ENCODE measurements around the gene BCL2L14. TPM values are rescaled to one million over a fixed set of nuclear protein-coding genes. Genes with fewer than 3 reads are reported as not detected.

Gene BCL2L14
- total and polyA plus RNA-seq, 3 experiments from 2014 or later: 0.20 to 0.22 TPM; not detected in 1

DNA sequence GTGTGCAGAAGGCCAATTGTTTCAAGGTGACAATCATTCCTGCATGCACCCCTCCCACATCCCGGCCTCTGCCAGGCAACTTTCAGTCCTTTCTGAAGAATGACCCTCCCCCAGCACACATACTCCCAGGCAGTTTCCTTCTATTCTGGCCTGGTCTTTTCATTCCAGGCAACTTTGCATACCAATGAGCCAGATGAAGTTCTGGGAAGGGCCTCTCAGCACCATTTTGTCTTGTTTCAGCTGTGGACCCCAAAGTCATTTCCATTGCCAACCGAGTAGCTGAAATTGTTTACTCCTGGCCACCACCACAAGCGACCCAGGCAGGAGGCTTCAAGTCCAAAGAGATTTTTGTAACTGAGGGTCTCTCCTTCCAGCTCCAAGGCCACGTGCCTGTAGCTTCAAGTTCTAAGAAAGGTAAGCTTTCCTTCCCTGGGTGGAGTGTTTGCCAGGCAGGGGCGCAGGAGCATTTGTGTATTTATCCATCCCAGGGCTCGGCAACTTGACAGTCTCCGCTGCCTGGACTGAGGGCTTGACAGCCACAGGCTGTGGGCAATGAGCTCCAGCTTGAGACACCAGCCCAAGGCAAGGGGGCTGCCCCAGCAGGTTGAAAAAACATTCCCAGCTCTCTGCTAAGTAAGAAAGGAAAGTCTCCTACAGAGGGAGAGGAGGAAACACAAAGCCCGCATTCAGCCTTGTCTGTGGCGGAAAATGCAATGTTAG is 16.4 kb downstream of the BCL2L14 start:
- POLR2A ChIA-PET: no interaction called here
- Histone ChIP-seq H3K9me3 (ENCODE audit: low read length) (no peaks in the 10 kb centered on the region), H3K4me1 (ENCODE audit: insufficient read depth, low read length) (no peaks in the 10 kb centered on the region), H3K36me3 (ENCODE audit: insufficient read depth, low read length) (no peaks in the 10 kb centered on the region), H3K27me3 (ENCODE audit: insufficient read depth, low read length, poor library complexity, severe bottlenecking) (no peaks in the 10 kb centered on the region), H3K4me3 (ENCODE audit: low read length) (no peak overlapping the region), H3K27ac (ENCODE audit: low read depth, low read length) (no peak overlapping the region)
- Mint-ChIP-seq H3K36me3 (no peaks in the 10 kb centered on the region), H3K4me3 (no peak overlapping the region), H3K9me3 (no peaks in the 10 kb centered on the region), H3K27me3 (peaks cover 8 to 28% of the 10 kb centered on the region in 2 donors), H3K4me1 (no peaks in the 10 kb centered on the region), H3K27ac (no peak overlapping the region)
- no peak for DNase-seq
- CTCF ChIA-PET: interaction anchor here (2.3 kb wide), 1 partner anchor 10 kb away, joined by 6 read pairs; no protein-coding TSS in a partner anchor

DNA sequence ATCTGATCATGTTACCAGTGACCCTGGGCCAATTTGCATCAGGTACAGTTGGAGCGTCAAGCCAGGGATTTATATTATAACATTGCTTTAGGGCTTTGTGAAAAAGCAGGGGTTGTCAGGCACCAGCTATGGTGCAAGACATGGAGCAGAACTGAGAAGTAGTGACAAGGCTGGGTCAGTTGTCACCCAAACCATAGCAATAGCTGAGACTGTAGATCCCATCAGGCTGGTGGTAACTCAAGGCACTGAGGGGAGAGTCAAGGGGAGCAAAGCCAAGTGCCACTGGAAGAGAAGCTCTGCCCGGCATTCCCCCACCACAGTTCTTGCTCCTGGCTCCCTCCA is 16.9 kb downstream of the BCL2L14 start:
- H3K4me3 Mint-ChIP-seq: no peak overlapping the region
- no peaks in the 10 kb centered on the region for H3K4me1 ChIP-seq (ENCODE audit: insufficient read depth, low read length)
- no peaks in the 10 kb centered on the region for H3K27me3 ChIP-seq (ENCODE audit: insufficient read depth, low read length, poor library complexity, severe bottlenecking)
- DNase-seq: no peak
- H3K4me3 ChIP-seq (ENCODE audit: low read length): no peak overlapping the region
- H3K36me3 ChIP-seq (ENCODE audit: insufficient read depth, low read length): no peaks in the 10 kb centered on the region
- no peak overlapping the region for H3K27ac Mint-ChIP-seq
- H3K36me3 Mint-ChIP-seq: no peaks in the 10 kb centered on the region
- H3K9me3 ChIP-seq (ENCODE audit: low read length): no peaks in the 10 kb centered on the region
- ChIA-PET POLR2A (no interaction called here), CTCF (interaction anchor here (2.3 kb wide), 1 partner anchor 10 kb away, joined by 6 read pairs; no protein-coding TSS in a partner anchor)
- peaks cover 8 to 28% of the 10 kb centered on the region in 2 donors for H3K27me3 Mint-ChIP-seq
- H3K9me3 Mint-ChIP-seq: no peaks in the 10 kb centered on the region
- H3K4me1 Mint-ChIP-seq: no peaks in the 10 kb centered on the region
- H3K27ac ChIP-seq (ENCODE audit: low read depth, low read length): no peak overlapping the region

DNA sequence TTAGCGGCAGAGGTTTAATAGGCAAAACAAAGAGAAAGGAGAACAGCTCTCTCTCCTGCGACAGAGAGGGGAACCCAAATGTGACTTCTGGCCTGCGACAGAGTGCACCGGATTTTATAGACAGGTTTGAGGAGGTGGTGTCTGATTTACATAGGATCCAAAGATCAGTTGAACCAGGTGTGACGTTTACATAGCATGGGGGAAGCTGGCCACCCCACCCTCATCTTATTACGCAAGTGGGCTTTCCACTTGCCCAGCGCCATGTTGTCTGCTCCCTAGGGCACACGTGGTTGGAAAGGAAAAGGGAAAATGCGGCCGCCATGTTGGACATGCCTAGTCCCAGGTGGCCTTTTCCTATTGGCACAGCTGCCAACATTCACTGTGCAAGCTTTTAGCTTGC is 17.4 kb downstream of the BCL2L14 start:
- Mint-ChIP-seq H3K9me3 (no peaks in the 10 kb centered on the region), H3K4me1 (no peaks in the 10 kb centered on the region), H3K4me3 (no peak overlapping the region), H3K36me3 (no peaks in the 10 kb centered on the region), H3K27me3 (peaks cover 9 to 33% of the 10 kb centered on the region in 2 donors), H3K27ac (no peak overlapping the region)
- POLR2A ChIA-PET: no interaction called here
- Histone ChIP-seq H3K36me3 (ENCODE audit: insufficient read depth, low read length) (no peaks in the 10 kb centered on the region), H3K4me1 (ENCODE audit: insufficient read depth, low read length) (no peaks in the 10 kb centered on the region), H3K27ac (ENCODE audit: low read depth, low read length) (no peak overlapping the region), H3K9me3 (ENCODE audit: low read length) (no peaks in the 10 kb centered on the region), H3K27me3 (ENCODE audit: insufficient read depth, low read length, poor library complexity, severe bottlenecking) (no peaks in the 10 kb centered on the region), H3K4me3 (ENCODE audit: low read length) (no peak overlapping the region)
- no peak for DNase-seq
- CTCF ChIA-PET: interaction anchor here (2.3 kb wide), 1 partner anchor 11 kb away, joined by 6 read pairs; no protein-coding TSS in a partner anchor

DNA sequence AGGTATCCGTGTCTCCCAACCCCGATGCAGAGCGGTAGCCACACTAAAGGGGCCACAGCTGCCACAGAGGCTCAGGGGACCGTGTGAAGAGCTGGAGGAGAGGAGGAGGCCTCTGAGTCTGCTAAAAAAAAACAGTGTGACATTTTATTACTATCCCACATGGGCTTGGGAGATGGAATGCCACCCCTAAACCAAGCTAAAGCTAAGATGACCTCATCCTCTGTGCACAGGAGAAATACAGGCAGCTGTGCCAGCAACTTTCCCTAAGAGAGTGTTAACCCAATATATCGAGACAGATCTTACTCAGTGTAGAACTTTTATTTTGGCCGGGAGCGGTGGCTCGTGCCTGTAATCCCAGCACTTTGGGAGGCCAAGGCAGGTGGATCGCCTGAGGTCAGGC is 18.0 kb downstream of the BCL2L14 start:
- H3K9me3 Mint-ChIP-seq: no peaks in the 10 kb centered on the region
- H3K27ac Mint-ChIP-seq: no peak overlapping the region
- H3K4me3 Mint-ChIP-seq: no peak overlapping the region
- no peaks in the 10 kb centered on the region for H3K36me3 ChIP-seq (ENCODE audit: insufficient read depth, low read length)
- no peaks in the 10 kb centered on the region for H3K27me3 ChIP-seq (ENCODE audit: insufficient read depth, low read length, poor library complexity, severe bottlenecking)
- H3K4me1 ChIP-seq (ENCODE audit: insufficient read depth, low read length): no peaks in the 10 kb centered on the region
- H3K4me1 Mint-ChIP-seq: no peaks in the 10 kb centered on the region
- no peaks in the 10 kb centered on the region for H3K36me3 Mint-ChIP-seq
- CTCF ChIA-PET: no interaction called here
- POLR2A ChIA-PET: no interaction called here
- no peak overlapping the region for H3K27ac ChIP-seq (ENCODE audit: low read depth, low read length)
- H3K27me3 Mint-ChIP-seq: peaks cover 12 to 33% of the 10 kb centered on the region in 2 donors
- no peak overlapping the region for H3K4me3 ChIP-seq (ENCODE audit: low read length)
- H3K9me3 ChIP-seq (ENCODE audit: low read length): no peaks in the 10 kb centered on the region
- no peak for DNase-seq

DNA sequence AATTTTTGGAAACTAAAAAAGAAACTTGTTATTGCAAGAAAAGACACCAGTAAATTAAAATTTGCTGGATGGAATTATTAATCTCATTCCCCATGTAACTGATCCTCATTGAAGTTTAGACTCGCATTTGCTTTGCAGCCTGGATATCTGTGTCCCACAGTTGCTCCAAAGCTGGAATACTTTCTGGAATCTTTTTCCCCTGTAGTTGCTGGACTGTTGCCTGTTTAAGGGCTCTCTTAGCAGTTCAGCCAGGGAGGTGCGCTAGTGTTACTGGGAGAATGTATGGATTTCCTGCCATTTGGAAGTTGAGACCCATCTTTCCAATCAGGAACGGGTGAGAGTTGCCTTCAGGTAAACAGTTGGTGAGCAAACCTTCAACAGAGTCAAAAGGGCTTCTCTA is 20.3 kb downstream of the BCL2L14 start:
- no peak overlapping the region for H3K27ac ChIP-seq (ENCODE audit: low read depth, low read length)
- no peak for DNase-seq
- POLR2A ChIA-PET: no interaction called here
- no peaks in the 10 kb centered on the region for H3K4me1 ChIP-seq (ENCODE audit: insufficient read depth, low read length)
- Mint-ChIP-seq H3K4me3 (no peak overlapping the region), H3K27me3 (peaks cover 13 to 50% of the 10 kb centered on the region in 2 donors), H3K9me3 (no peaks in the 10 kb centered on the region), H3K36me3 (no peaks in the 10 kb centered on the region), H3K27ac (peak overlapping the region in 1 of 8 donors; percentile 66), H3K4me1 (no peaks in the 10 kb centered on the region)
- H3K9me3 ChIP-seq (ENCODE audit: low read length): no peaks in the 10 kb centered on the region
- no peaks in the 10 kb centered on the region for H3K36me3 ChIP-seq (ENCODE audit: insufficient read depth, low read length)
- H3K4me3 ChIP-seq (ENCODE audit: low read length): no peak overlapping the region
- H3K27me3 ChIP-seq (ENCODE audit: insufficient read depth, low read length, poor library complexity, severe bottlenecking): no peaks in the 10 kb centered on the region
- CTCF ChIA-PET: no interaction called here

DNA sequence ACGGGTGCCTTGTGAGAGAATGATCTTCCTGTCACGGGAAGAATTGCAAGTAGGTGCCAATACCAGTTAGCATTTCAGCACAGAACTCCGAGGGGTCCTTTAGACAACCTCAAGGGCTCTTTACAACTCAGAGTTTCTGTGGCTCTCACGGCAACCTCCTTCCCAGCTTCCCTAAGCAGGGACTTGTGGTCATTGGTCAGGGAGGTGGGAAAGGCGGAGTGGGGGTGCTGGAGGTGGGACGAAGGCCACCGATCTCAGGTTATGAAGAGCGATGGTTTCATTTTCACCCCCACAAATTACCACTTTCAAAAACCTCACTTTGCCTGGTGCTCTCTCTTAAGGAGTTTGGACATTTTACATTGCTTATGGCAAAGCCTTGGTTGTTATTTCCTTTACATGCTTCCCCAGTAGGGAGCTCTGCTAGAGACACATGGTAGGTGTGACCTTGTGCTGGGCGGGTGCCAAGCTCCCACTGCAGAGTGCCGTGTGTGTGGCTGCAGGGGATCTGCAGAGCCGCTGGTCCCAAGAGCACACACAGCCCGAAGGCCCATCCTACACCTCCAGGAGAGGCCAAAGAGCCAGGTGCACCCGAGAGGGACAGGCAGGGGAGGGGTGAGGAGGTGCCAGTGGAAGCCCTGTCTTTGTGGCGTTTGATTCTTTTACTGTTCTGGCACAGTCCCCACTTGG is 21.4 kb downstream of the BCL2L14 start:
- no peak overlapping the region for H3K27ac ChIP-seq (ENCODE audit: low read depth, low read length)
- Mint-ChIP-seq H3K27me3 (peaks cover 13 to 47% of the 10 kb centered on the region in 2 donors), H3K36me3 (no peaks in the 10 kb centered on the region), H3K4me1 (no peaks in the 10 kb centered on the region), H3K27ac (no peak overlapping the region), H3K4me3 (no peak overlapping the region), H3K9me3 (no peaks in the 10 kb centered on the region)
- no peaks in the 10 kb centered on the region for H3K9me3 ChIP-seq (ENCODE audit: low read length)
- ChIA-PET POLR2A (no interaction called here), CTCF (no interaction called here)
- H3K36me3 ChIP-seq (ENCODE audit: insufficient read depth, low read length): no peaks in the 10 kb centered on the region
- no peak overlapping the region for H3K4me3 ChIP-seq (ENCODE audit: low read length)
- DNase-seq: no peak
- H3K27me3 ChIP-seq (ENCODE audit: insufficient read depth, low read length, poor library complexity, severe bottlenecking): no peaks in the 10 kb centered on the region
- no peaks in the 10 kb centered on the region for H3K4me1 ChIP-seq (ENCODE audit: insufficient read depth, low read length)

DNA sequence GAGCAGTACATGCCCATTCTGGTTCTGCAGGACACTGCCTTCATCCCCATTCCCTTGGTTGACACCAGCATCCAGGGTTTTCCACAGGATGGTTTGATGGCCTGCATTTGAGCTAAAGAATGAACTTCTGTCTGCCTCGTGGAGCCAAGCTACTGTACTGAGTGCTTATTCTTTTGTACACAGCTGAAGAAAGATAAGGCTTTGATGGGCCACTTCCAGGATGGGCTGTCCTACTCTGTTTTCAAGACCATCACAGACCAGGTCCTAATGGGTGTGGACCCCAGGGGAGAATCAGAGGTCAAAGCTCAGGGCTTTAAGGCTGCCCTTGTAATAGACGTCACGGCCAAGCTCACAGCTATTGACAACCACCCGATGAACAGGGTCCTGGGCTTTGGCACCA is 23.7 kb downstream of the BCL2L14 start:
- no peak for DNase-seq
- no peak overlapping the region for H3K27ac Mint-ChIP-seq
- H3K4me3 Mint-ChIP-seq: no peak overlapping the region
- no peak overlapping the region for H3K27ac ChIP-seq (ENCODE audit: low read depth, low read length)
- H3K4me1 Mint-ChIP-seq: no peaks in the 10 kb centered on the region
- no peaks in the 10 kb centered on the region for H3K9me3 Mint-ChIP-seq
- H3K9me3 ChIP-seq (ENCODE audit: low read length): no peaks in the 10 kb centered on the region
- ChIA-PET CTCF (interaction anchor here (1.2 to 1.3 kb wide), 2 partner anchors 11 to 12 kb away, joined by 3 to 4 read pairs; no protein-coding TSS in a partner anchor), POLR2A (no interaction called here)
- H3K36me3 Mint-ChIP-seq: no peaks in the 10 kb centered on the region
- H3K27me3 Mint-ChIP-seq: peaks cover 12 to 33% of the 10 kb centered on the region in 2 donors
- no peaks in the 10 kb centered on the region for H3K36me3 ChIP-seq (ENCODE audit: insufficient read depth, low read length)
- H3K27me3 ChIP-seq (ENCODE audit: insufficient read depth, low read length, poor library complexity, severe bottlenecking): no peaks in the 10 kb centered on the region
- no peaks in the 10 kb centered on the region for H3K4me1 ChIP-seq (ENCODE audit: insufficient read depth, low read length)
- no peak overlapping the region for H3K4me3 ChIP-seq (ENCODE audit: low read length)

DNA sequence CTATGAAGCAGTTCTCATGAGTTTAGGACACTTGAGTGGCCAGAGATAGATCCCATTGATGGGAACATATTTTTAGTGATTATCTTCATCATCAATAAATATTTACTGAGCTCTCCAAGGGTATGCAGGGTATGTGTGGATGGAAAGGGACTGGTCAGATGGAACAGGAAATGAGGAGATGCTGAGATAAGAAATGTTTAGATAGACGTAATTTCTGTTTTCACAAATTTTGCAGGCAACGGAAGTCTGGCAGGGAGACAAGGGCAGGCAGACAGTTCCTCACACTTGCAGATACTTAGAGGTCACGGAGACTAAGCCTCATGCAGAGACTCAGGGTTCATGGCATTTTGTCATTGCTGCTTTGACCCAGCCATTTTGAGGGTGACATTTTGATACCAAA is 24.3 kb downstream of the BCL2L14 start:
- peaks cover 12 to 39% of the 10 kb centered on the region in 2 donors for H3K27me3 Mint-ChIP-seq

More for the DNA sequence above, 24.3 kb downstream of the BCL2L14 start:
- Mint-ChIP-seq H3K4me1 (no peaks in the 10 kb centered on the region), H3K9me3 (no peaks in the 10 kb centered on the region), H3K27ac (no peak overlapping the region), H3K36me3 (no peaks in the 10 kb centered on the region), H3K4me3 (no peak overlapping the region)
- no peaks in the 10 kb centered on the region for H3K36me3 ChIP-seq (ENCODE audit: insufficient read depth, low read length)
- H3K4me3 ChIP-seq (ENCODE audit: low read length): no peak overlapping the region
- no peaks in the 10 kb centered on the region for H3K27me3 ChIP-seq (ENCODE audit: insufficient read depth, low read length, poor library complexity, severe bottlenecking)
- POLR2A ChIA-PET: no interaction called here
- DNase-seq: no peak
- no peaks in the 10 kb centered on the region for H3K4me1 ChIP-seq (ENCODE audit: insufficient read depth, low read length)
- H3K9me3 ChIP-seq (ENCODE audit: low read length): no peaks in the 10 kb centered on the region
- CTCF ChIA-PET: interaction anchor here (1.2 to 1.3 kb wide), 2 partner anchors 11 kb away, joined by 3 to 4 read pairs; no protein-coding TSS in a partner anchor
- H3K27ac ChIP-seq (ENCODE audit: low read depth, low read length): no peak overlapping the region

All from CD8-positive, alpha-beta memory T cell (primary cell).